ENCODE results near the gene TLK2. TPM values are rescaled to one million over a fixed set of nuclear protein-coding genes. Genes with fewer than 3 reads are reported as not detected.

TLK2 gene
- total RNA-seq, 1 donor from 2014 or later = 30.6 TPM

- peak; percentile 37 for DNase-seq (ENCODE audit: low spot score)
Observed at GRCh38 chr17:62653826-62654761, 175.5 kb downstream of the TLK2 start.

GRCh38 chr17:62655656-62656055 is 177.0 kb downstream of the TLK2 start:
- no peak for DNase-seq (ENCODE audit: low spot score)

GRCh38 chr17:62656446-62656845 is 177.8 kb downstream of the TLK2 start:
- no peak for DNase-seq (ENCODE audit: low spot score)

- DNase-seq (ENCODE audit: low spot score) = no peak
Observed at GRCh38 chr17:62657145-62657665, 178.6 kb downstream of the TLK2 start.

GRCh38 chr17:62657690-62658089 is 179.1 kb downstream of the TLK2 start:
- no peak for DNase-seq (ENCODE audit: low spot score)

- no peak for DNase-seq (ENCODE audit: low spot score)
Observed at GRCh38 chr17:62658136-62658920, 179.7 kb downstream of the TLK2 start.

GRCh38 chr17:62660629-62661118 is 182.0 kb downstream of the TLK2 start:
- DNase-seq (ENCODE audit: low spot score) = no peak

GRCh38 chr17:62661337-62661736 is 182.7 kb downstream of the TLK2 start:
- DNase-seq (ENCODE audit: low spot score) = no peak

- DNase-seq (ENCODE audit: low spot score) = no peak
Observed at GRCh38 chr17:62662855-62663254, 184.2 kb downstream of the TLK2 start.

Other genes starting within 250 kb of the TLK2 start
- gene EFCAB3, start 98.3 kb upstream of the TLK2 start, total RNA-seq = not detected
- 16.2 TPM for gene METTL2A, start 54.9 kb upstream of the TLK2 start, total RNA-seq
- 87.4 TPM for gene MRC2, start 148.8 kb downstream of the TLK2 start, total RNA-seq

Data from mucosa of gallbladder (tissue), 1 donor.